NCI-H1048 (cell line): ENCODE results near the gene ZFHX2.
"Not testable (repeated sequence)": the region's sequence is repeated elsewhere in the genome, so short reads cannot be mapped to it uniquely, and the experiment has no call there.

Source experiments
- DNase-seq: peaks from one replicate; lab custom pipeline; 2025; lab: John Stamatoyannopoulos, UW

Gene ZFHX2

GRCh38 chr14:23539248-23540140 is 12.1 kb downstream of the ZFHX2 start:
- DNase-seq, result no peak

DNA sequence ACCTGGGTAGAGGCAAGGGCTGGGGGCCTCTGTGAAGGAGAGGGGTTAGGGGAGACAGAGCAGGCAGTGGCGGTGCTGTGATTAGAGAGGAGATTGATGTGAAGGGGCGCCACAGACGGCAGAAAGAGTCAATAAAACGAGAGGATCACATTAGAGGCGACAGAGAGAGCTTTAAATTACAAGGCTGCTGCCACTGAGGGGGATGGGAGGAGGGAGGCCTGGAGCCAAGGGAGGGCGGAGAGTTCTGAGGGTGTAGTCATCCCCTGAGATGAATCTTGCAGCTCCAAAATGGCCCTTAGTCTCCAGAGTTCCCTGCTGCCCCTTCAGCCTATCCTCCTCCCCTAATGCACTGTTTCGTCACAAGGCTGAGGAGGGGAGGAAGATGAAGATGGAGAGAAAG is 12.8 kb downstream of the ZFHX2 start:
- DNase-seq, result no peak

- no peak for DNase-seq
These were observed 13.4 kb downstream of the ZFHX2 start for GRCh38 chr14:23538050-23538718.

GRCh38 chr14:23537351-23538049 is 14.1 kb downstream of the ZFHX2 start:
- no peak for DNase-seq

GRCh38 chr14:23536906-23537305 is 14.7 kb downstream of the ZFHX2 start:
- DNase-seq, result not testable (repeated sequence)

GRCh38 chr14:23536494-23536893 is 15.1 kb downstream of the ZFHX2 start:
- DNase-seq, result no peak

DNA sequence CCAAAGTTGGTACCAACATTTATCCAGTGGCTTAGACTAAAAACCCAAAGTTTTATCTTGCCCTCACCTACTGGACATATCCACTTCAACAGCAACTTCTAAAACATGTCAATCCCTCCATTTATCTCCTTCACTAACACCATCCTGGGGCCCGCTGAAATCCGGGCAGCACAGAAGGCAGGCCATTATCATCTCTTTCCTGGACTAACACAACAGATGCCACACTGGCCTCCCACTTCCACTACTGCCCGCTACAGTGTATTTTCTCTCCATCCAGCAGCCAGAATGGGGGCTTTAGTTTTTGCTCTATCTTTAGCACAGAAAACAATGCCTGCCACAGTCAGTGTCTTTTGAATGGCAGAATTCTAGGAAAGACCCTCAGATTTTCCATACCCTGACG is 15.6 kb downstream of the ZFHX2 start:
- no peak for DNase-seq

GRCh38 chr14:23533652-23534435 is 17.7 kb downstream of the ZFHX2 start:
- DNase-seq, result no peak

DNA sequence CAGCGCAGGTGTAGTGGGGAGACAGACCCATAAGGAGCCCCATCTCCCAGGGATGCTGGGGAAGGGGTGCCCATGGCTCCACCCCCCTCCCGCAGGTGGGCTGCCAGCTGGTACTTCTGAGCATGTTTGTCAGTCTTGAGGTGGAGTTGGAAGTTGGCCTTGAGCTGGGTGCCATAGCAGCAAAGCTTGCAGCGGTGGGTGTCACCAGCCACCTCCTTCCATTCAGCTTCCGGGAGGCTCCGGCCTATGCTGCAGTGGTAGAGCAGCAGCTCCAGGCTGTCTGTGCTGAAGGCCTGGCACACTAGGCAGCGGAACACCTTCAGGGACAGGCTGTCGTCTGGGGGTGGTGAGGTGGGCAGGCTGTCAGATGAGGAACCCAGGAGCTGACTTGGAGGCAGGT is 18.9 kb downstream of the ZFHX2 start:
- DNase-seq, result no peak

- no peak for DNase-seq
These were observed 20.2 kb downstream of the ZFHX2 start for GRCh38 chr14:23531391-23531790.

DNA sequence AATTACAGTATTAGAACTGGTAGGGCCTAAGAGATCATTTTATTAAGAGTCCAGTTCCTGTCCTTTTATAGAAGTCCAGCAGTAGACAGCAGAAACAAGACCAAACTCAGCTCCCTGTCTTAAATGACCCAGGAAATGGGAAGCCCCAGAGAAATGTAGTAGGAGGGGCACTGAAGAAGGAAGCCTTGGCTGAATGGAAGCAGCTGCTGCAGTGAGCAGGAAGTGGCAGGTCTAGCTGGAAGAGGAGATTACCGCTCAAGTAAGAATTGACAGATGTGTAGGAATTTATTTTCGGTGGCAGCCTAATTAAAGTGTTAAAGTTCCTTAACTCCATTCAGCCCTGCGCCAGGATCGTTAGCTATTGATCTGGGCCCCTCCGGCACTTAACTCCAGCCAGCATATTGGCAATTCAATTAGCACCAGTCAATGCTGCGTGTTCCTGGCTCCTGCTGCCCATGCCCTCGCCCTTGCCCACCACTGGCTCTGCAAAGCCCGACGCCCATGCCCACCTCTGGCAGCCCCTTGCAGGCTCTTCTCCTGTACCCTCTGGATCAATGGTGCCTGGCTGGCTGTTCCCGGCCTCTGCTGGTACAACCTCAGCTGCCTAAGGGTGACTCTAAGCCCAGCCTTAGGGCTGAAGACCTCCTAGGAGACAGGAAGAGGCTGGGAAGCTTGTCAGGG is 21.1 kb downstream of the ZFHX2 start:
- DNase-seq, result no peak

GRCh38 chr14:23529016-23529415 is 22.5 kb downstream of the ZFHX2 start:
- DNase-seq, result no peak

DNA sequence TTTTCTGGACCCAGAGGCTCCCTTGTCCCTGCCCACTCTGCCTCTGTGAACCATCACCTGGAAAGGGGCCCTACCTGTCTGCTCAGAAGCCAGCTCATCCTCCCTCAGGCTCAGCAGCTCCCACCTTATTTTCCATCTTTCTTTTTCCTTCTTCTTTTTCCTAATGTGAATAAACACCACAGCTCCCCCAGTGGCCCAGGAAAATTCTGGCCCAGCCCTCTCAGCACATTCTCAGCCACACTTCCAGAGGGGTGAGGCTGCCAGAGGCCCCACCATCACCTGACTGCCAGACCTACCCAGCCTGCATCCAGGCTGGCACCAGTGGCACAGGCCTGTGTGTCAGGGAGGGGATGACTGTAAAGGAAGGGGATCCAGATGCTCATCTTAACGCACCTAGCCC is 23.0 kb downstream of the ZFHX2 start:
- DNase-seq, result no peak

- DNase-seq, result no peak
These were observed 26.0 kb downstream of the ZFHX2 start for GRCh38 chr14:23525611-23526010.

GRCh38 chr14:23524954-23525353 is 26.6 kb downstream of the ZFHX2 start:
- no peak for DNase-seq

DNA sequence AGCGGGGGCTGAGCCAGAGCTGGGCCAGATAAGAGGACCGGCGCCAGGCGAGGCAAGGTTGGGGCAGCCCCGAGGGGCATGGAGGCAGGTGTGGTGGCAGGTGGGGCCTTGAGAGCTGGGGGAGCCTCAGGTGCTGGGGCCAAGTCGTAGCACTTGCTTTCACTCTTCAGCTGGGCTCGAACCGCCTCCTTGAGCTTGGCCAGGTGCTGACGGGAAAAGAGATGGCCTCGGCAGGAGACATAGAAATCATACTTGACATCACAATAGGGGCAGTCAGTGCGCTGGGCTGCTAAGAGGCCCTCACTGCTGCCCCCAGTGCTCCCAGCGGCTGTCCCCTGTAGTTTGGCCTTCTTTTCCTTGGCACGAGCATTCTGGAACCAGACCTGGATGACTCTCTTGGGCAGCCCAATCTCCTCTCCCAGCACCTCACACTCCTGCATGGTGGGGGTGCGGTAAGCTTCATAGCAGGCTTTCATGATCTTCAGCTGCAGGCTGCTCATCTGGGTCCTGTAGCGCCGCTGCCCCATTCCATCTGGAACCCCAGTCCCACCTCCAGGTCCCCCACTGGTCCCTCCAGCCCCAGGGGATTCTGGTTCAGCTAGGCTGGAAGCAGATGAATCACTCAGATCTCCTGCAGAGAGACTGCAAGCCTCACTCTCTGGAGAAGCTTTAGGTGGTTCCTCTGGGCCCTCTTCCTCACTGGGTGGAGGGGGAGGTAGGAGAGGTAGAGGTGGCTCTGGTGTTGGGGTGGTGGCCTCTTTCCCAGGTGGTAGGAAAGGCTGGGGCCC is 28.1 kb downstream of the ZFHX2 start:
- no peak for DNase-seq

DNA sequence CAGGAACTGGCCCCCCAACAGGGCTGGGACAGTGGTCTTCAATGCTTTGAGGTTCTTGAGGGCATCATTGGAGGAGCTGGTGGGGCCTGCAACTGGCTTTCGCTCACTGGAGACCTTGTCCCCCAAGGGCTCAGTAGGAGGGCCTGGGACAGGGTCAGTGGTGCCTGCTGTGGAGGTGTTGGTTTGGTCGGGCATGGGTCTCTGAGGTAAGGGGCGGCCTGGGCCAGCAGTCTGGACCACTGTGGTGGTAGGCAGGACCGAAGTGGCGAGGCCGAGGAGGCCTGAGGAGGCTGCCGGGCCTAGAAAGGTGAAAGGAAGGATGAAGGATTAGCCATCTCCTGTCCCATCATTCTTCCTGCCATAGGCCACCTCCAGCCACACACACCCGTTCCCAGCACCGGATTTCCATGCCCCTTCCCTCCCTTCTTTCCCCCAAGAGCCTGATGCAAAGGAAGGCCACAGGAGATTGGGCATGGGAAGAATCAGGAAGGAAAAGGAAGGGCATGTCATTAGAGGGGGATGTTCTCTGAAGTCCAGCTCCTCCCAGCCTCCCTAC is 28.8 kb downstream of the ZFHX2 start:
- DNase-seq, result no peak

DNA sequence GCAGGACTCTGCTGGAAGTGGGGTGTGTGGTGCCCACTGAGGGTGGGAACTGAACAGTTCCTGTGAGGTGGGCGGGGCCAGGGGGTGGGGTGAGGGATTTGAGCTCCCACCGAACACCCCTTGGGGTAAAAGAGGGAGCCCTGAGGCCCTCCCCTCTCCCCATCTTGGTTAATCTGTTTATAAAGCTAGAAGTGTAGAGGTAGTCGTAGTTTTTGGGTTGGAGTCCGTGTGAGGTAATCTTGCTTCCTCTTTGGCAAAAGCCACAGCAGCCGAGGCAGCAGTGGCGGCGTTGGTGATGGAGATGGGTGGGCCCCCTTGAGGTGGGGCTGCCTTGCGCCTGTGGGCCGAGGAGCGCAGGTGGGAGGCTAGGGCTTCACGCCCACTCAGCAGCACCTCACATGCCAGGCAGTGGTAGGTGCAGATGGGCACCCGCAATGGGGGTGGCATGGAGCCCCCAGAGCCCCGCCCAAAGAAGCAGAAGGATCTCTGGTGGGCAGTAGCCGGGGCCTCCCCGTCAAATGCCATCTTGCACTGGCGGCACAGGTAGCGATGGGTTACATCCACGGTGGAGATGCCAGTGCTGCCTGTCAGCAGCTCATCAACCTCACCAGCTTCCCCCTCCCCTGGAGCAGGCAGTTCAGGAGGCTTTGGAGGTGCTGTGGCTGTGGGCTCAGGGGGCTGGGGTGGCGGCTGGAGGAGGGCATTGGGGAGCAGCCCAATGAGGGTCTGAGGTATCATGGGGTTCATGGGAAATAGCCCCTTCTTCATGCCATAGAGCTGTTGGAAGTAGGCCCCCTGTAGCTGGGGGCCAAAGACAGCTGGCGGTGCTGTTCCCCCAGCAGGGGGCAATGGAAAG is 29.6 kb downstream of the ZFHX2 start:
- no peak for DNase-seq

- DNase-seq, result no peak
These were observed 30.5 kb downstream of the ZFHX2 start for GRCh38 chr14:23520899-23521533.
